ENCODE measurements around the gene THEM5. TPM values are rescaled to one million over a fixed set of nuclear protein-coding genes. Genes with fewer than 3 reads are reported as not detected.
"Not testable (repeated sequence)": the region's sequence is repeated elsewhere in the genome, so short reads cannot be mapped to it uniquely, and the experiment has no call there.

The THEM5 gene
- total RNA-seq, 2 donors from 2014 or later = not detected

DNA sequence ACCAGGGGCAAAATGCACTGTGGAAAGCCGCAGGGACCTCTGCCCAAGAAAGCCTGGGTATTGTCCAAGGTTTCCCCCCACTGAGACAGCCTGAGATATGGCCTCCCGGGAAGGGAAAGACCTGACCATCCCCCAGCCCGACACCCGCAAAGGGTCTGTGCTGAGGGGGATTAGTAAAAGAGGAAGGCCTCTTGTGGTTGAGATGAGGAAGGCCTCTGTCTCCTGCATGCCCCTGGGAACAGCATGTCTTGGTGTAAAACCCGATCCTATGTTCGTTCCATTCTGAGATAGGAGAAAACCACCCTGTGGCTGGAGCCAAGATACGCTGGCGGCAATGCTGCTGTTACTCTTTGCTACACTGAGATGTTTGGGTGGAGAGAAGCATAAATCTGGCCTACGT lies 19.3 kb upstream of the THEM5 start:
- 25 to 59% methylated on average over 3 to 8 of the region's 9 CpGs for WGBS, 2 experiments (ENCODE audit: insufficient coverage in 1 of 2, insufficient read length in 1 of 2)
- H3K4me3 ChIP-seq (ENCODE audit: low read length); H3K9me3 Mint-ChIP-seq; H3K27me3 Mint-ChIP-seq (ENCODE audit: insufficient read depth); H3K36me3 ChIP-seq (ENCODE audit: control insufficient read depth, insufficient read depth, low read length); H3K4me3 Mint-ChIP-seq; H3K36me3 Mint-ChIP-seq (ENCODE audit: low read depth); H3K9ac ChIP-seq (ENCODE audit: extremely low read depth, low read length, poor library complexity, severe bottlenecking); H3K9me3 ChIP-seq (ENCODE audit: control insufficient read depth, low read length); H3K27me3 ChIP-seq (ENCODE audit: control insufficient read depth, insufficient read depth, low read length, poor library complexity, severe bottlenecking); H3K27ac ChIP-seq (ENCODE audit: low read depth, low read length); H3K4me1 ChIP-seq (ENCODE audit: control insufficient read depth, insufficient read depth, low read length): not testable (repeated sequence)
- TF ChIP-seq, protein P1, sequence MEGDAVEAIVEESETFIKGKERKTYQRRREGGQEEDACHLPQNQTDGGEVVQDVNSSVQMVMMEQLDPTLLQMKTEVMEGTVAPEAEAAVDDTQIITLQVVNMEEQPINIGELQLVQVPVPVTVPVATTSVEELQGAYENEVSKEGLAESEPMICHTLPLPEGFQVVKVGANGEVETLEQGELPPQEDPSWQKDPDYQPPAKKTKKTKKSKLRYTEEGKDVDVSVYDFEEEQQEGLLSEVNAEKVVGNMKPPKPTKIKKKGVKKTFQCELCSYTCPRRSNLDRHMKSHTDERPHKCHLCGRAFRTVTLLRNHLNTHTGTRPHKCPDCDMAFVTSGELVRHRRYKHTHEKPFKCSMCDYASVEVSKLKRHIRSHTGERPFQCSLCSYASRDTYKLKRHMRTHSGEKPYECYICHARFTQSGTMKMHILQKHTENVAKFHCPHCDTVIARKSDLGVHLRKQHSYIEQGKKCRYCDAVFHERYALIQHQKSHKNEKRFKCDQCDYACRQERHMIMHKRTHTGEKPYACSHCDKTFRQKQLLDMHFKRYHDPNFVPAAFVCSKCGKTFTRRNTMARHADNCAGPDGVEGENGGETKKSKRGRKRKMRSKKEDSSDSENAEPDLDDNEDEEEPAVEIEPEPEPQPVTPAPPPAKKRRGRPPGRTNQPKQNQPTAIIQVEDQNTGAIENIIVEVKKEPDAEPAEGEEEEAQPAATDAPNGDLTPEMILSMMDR (conservative IDR thresholded peaks at IDR 0.05) = peak; percentile 48
- DNase-seq = peak; percentile 67
- peaks cover 22% of the 10 kb centered on the region for H3K4me1 Mint-ChIP-seq
- H3K27ac Mint-ChIP-seq = peak overlapping the region; percentile 88

DNA sequence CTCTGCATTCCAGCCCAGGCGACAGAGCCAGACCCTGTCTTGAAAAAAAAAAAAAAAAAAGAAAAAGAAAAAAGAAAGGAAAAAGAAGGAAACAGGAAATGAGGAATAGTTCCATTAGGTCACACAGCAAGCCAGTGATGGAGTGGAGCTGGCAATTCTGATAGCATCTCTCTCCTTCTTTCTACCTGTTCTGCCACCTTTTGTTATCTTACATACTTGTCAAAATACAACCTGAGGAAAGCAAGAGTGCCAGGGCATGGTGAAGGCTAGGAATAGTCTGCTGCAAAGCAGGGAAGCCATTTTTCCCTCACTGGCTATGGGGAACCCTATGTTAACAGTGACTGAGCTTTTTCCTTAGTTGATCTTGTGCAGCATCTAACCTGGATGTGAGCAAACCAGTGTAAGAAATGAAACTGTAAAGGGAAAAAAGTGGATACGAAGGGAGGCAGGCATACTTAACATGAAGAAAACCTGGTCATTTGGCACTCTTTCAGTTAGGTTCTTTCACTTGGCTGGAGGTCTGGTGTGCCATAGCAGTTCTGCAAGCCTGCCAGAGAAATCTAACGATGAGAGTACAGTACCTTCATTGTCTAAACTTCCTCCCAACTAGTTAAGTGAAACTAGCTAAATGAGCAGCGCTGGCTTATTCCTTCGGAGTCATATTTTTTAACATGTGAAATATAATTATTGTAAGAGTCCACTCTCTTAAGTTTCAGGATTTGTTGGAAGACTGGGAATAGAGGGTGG lies 17.9 kb upstream of the THEM5 start:
- Histone ChIP-seq H3K27ac (ENCODE audit: low read depth, low read length) (no peak overlapping the region), H3K9me3 (ENCODE audit: control insufficient read depth, low read length) (no peaks in the 10 kb centered on the region), H3K36me3 (ENCODE audit: control insufficient read depth, insufficient read depth, low read length) (no peaks in the 10 kb centered on the region), H3K27me3 (ENCODE audit: control insufficient read depth, insufficient read depth, low read length, poor library complexity, severe bottlenecking) (no peaks in the 10 kb centered on the region), H3K4me1 (ENCODE audit: control insufficient read depth, insufficient read depth, low read length) (no peaks in the 10 kb centered on the region), H3K9ac (ENCODE audit: extremely low read depth, low read length, poor library complexity, severe bottlenecking) (no peak overlapping the region), H3K4me3 (ENCODE audit: low read length) (no peak overlapping the region)
- no peak for DNase-seq
- TF ChIP-seq, protein P1 (conservative IDR thresholded peaks at IDR 0.05) = no peak
- Mint-ChIP-seq H3K9me3 (no peaks in the 10 kb centered on the region), H3K4me3 (no peak overlapping the region), H3K36me3 (ENCODE audit: low read depth) (peaks cover 9% of the 10 kb centered on the region), H3K4me1 (peaks cover 22% of the 10 kb centered on the region), H3K27ac (no peak overlapping the region), H3K27me3 (ENCODE audit: insufficient read depth) (peaks cover 17% of the 10 kb centered on the region)
- WGBS, 2 experiments (ENCODE audit: insufficient coverage in 1 of 2, insufficient read length in 1 of 2) = 77 to 80% methylated on average over 2 to 5 of the region's 5 CpGs

DNA sequence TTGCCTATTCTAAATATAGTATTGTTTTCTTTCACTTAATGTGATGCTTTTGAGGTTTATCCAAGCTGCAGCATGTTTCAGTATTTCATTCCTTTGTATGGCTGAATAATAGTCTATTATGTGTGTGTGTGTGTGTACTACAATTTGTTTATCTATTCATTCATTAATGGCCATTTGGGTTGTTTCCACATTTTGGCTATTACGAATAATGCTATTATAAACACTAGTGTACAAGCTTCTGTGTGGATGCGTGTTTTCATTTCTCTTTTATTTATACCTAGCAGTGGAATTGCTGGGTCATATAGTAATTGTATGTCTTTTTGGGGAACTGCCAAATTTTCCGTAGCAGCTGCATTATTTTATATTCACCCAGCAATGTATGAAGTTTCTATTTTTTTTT lies 15.0 kb upstream of the THEM5 start:
- H3K27ac Mint-ChIP-seq = no peak overlapping the region
- WGBS, 2 experiments (ENCODE audit: insufficient coverage in 1 of 2, insufficient read length in 1 of 2) = 100% methylated on average over 1 of the region's 3 CpGs; no CpG with 5 or more reads in 1 of the 2 experiments
- no peaks in the 10 kb centered on the region for H3K4me1 ChIP-seq (ENCODE audit: control insufficient read depth, insufficient read depth, low read length)

More for the DNA sequence above, 15.0 kb upstream of the THEM5 start:
- H3K4me3 ChIP-seq (ENCODE audit: low read length) = no peak overlapping the region
- H3K4me1 Mint-ChIP-seq = peaks cover 21% of the 10 kb centered on the region
- no peak overlapping the region for H3K4me3 Mint-ChIP-seq
- no peaks in the 10 kb centered on the region for H3K9me3 Mint-ChIP-seq
- TF ChIP-seq, protein P1 (conservative IDR thresholded peaks at IDR 0.05) = no peak
- H3K36me3 Mint-ChIP-seq (ENCODE audit: low read depth) = no peaks in the 10 kb centered on the region
- no peak overlapping the region for H3K9ac ChIP-seq (ENCODE audit: extremely low read depth, low read length, poor library complexity, severe bottlenecking)
- no peaks in the 10 kb centered on the region for H3K9me3 ChIP-seq (ENCODE audit: control insufficient read depth, low read length)
- no peak for DNase-seq
- H3K27ac ChIP-seq (ENCODE audit: low read depth, low read length) = no peak overlapping the region
- H3K27me3 ChIP-seq (ENCODE audit: control insufficient read depth, insufficient read depth, low read length, poor library complexity, severe bottlenecking) = no peaks in the 10 kb centered on the region
- H3K27me3 Mint-ChIP-seq (ENCODE audit: insufficient read depth) = peaks cover 39% of the 10 kb centered on the region
- no peaks in the 10 kb centered on the region for H3K36me3 ChIP-seq (ENCODE audit: control insufficient read depth, insufficient read depth, low read length)

Measured in endodermal cell (in vitro differentiated cells).